Osteoblast (primary cell): ENCODE measurements around the gene GFRA1. TPM values are rescaled to one million over a fixed set of nuclear protein-coding genes. Genes with fewer than 3 reads are reported as not detected.
A peak's percentile ranks its signal among the peaks of the same experiment; 100 is the strongest.

Experiments used
- DNase-seq: peaks from one replicate; pipeline ENCODE4 v3.0.0; 2011; ENCODE audit warnings: low spot score, mixed read lengths; ENCODE audit not compliant: insufficient read length; ENCODE audit errors: missing footprints
- H2AFZ ChIP-seq: 2 replicates; pipeline ENCODE4 v1.6.0; 2011; ENCODE audit warnings: mild to moderate bottlenecking, low read length
- H3K27ac ChIP-seq: 2 replicates; pipeline ENCODE4 v1.5.1; 2011; ENCODE audit warnings: mild to moderate bottlenecking, low read depth, low read length, moderate library complexity
- H3K27me3 ChIP-seq: 2 replicates; pipeline ENCODE4 v1.6.0; 2012; ENCODE audit warnings: mild to moderate bottlenecking, control low read depth, inconsistent platforms, low read length, moderate library complexity; ENCODE audit not compliant: insufficient read depth
- H3K36me3 ChIP-seq: 2 replicates; pipeline ENCODE4 v1.5.1; 2011; ENCODE audit warnings: mild to moderate bottlenecking, low read length, control low read depth, moderate library complexity; ENCODE audit not compliant: insufficient read depth
- H3K4me1 ChIP-seq: 2 replicates; pipeline ENCODE4 v1.5.1; 2011; ENCODE audit warnings: mild to moderate bottlenecking, low read length, control low read depth, moderate library complexity; ENCODE audit not compliant: insufficient read depth
- H3K4me2 ChIP-seq: 2 replicates; pipeline ENCODE4 v1.6.0; 2011; ENCODE audit warnings: mild to moderate bottlenecking, low read length; ENCODE audit not compliant: insufficient read depth
- H3K4me3 ChIP-seq: fragments of 200-600 bp; sonication (generic); 3 replicates; pipeline ENCODE4 v1.5.1; 2012; ENCODE audit warnings: mild to moderate bottlenecking, low read length, inconsistent platforms; ENCODE audit not compliant: insufficient read depth
- H3K79me2 ChIP-seq: 2 replicates; pipeline ENCODE4 v1.6.0; 2012; ENCODE audit warnings: mild to moderate bottlenecking, low read length, control low read depth, inconsistent platforms; ENCODE audit not compliant: insufficient read depth
- H3K9me3 ChIP-seq: 2 replicates; pipeline ENCODE4 v1.5.1; 2011; ENCODE audit warnings: low read depth, low read length, control low read depth
- H4K20me1 ChIP-seq: 2 replicates; pipeline ENCODE4 v1.6.0; 2012; ENCODE audit warnings: mild to moderate bottlenecking, low read length, control low read depth; ENCODE audit not compliant: insufficient read depth
- CTCF ChIP-seq: IDR thresholded peaks from 2 replicates; pipeline ENCODE4 v1.5.1; 2011; ENCODE audit warnings: mild to moderate bottlenecking, low read depth, low read length, moderate library complexity; ENCODE audit errors: extremely low read depth
- total RNA-seq: library from RNA; depleted of rRNA; stranded (reverse); fragments of >200 nt; gene quantifications from 2 replicates; pipeline ENCODE4 v1.2.3, GENCODE V29; 2012

GFRA1 gene
- total RNA-seq, 1 donor: 76.0 TPM

- Histone ChIP-seq H3K4me3 (no peak overlapping the region), H4K20me1 (no peaks in the 10 kb centered on the region), H3K36me3 (no peaks in the 10 kb centered on the region), H3K4me1 (peaks cover 17% of the 10 kb centered on the region), H3K27ac (no peak overlapping the region), H3K27me3 (no peaks in the 10 kb centered on the region), H2AFZ (no peak overlapping the region), H3K79me2 (no peaks in the 10 kb centered on the region), H3K4me2 (no peak overlapping the region), H3K9me3 (no peaks in the 10 kb centered on the region)
- TF ChIP-seq CTCF: no peak
- no peak for DNase-seq
Measured at GRCh38 chr10:116111483-116112095, 161.4 kb downstream of the GFRA1 start.

DNA sequence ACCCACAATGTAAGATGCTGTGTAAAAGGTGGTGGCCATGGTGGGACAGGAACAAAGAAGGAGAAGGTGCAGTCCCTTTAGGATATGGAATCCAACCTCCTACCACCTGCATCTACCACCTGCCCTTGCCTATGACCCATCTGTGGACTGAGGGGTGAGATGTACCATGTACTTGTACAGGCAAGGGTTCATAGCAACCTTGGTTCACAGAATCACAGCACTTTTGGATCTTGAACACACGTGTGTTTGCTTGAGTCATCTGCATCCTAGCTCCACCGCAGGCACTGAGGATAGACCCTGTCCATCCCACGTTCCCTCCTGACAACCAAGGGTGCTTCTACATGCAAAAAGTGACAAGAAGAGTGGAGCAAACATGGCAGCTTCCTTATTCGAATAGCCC is 162.3 kb downstream of the GFRA1 start:
- H3K79me2 ChIP-seq: no peaks in the 10 kb centered on the region
- no peak overlapping the region for H2AFZ ChIP-seq
- H3K4me1 ChIP-seq: peaks cover 17% of the 10 kb centered on the region
- H3K4me2 ChIP-seq: no peak overlapping the region
- peak; percentile 18 for DNase-seq
- H3K9me3 ChIP-seq: no peaks in the 10 kb centered on the region
- TF ChIP-seq CTCF: no peak
- H3K36me3 ChIP-seq: no peaks in the 10 kb centered on the region
- H4K20me1 ChIP-seq: no peaks in the 10 kb centered on the region
- H3K27me3 ChIP-seq: no peaks in the 10 kb centered on the region
- H3K4me3 ChIP-seq: no peak overlapping the region
- no peak overlapping the region for H3K27ac ChIP-seq

GRCh38 chr10:116109881-116110280 is 163.1 kb downstream of the GFRA1 start:
- TF ChIP-seq CTCF: no peak
- Histone ChIP-seq H3K9me3 (no peaks in the 10 kb centered on the region), H3K4me2 (no peak overlapping the region), H3K79me2 (no peaks in the 10 kb centered on the region), H3K4me3 (no peak overlapping the region), H3K27me3 (no peaks in the 10 kb centered on the region), H4K20me1 (no peaks in the 10 kb centered on the region), H3K36me3 (no peaks in the 10 kb centered on the region), H3K4me1 (peaks cover 17% of the 10 kb centered on the region), H2AFZ (no peak overlapping the region), H3K27ac (no peak overlapping the region)
- no peak for DNase-seq

DNA sequence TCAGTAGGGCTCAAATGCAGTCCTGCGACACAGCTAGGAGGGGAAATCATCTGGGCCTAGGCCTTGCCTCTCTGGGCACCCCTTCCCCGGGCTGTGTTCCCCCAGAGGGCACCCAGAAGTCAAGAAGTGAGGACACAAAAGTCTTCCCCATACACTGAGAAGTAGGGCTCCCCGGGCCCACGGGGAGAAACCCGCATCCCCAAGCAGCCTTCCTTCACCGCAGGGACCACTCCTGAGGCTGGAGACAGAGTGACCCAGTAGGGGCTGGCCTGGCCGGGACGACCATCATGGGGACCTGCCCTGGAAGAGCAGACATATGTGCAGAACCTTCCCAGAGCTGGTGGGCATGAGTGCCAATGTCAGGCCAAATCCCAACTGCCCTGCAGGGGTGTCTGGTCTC is 163.5 kb downstream of the GFRA1 start:
- TF ChIP-seq CTCF: no peak
- DNase-seq: no peak
- no peaks in the 10 kb centered on the region for H3K27me3 ChIP-seq

More for the DNA sequence above, 163.5 kb downstream of the GFRA1 start:
- H3K4me1 ChIP-seq: peaks cover 13% of the 10 kb centered on the region
- no peak overlapping the region for H3K4me2 ChIP-seq
- no peak overlapping the region for H3K27ac ChIP-seq
- no peak overlapping the region for H2AFZ ChIP-seq
- no peaks in the 10 kb centered on the region for H3K36me3 ChIP-seq
- no peaks in the 10 kb centered on the region for H4K20me1 ChIP-seq
- no peaks in the 10 kb centered on the region for H3K79me2 ChIP-seq
- H3K9me3 ChIP-seq: no peaks in the 10 kb centered on the region
- no peak overlapping the region for H3K4me3 ChIP-seq
